ENCODE measurements around the gene PLEKHA5.
"Not testable (repeated sequence)": the region's sequence is repeated elsewhere in the genome, so short reads cannot be mapped to it uniquely, and the experiment has no call there.

PLEKHA5 gene

DNA sequence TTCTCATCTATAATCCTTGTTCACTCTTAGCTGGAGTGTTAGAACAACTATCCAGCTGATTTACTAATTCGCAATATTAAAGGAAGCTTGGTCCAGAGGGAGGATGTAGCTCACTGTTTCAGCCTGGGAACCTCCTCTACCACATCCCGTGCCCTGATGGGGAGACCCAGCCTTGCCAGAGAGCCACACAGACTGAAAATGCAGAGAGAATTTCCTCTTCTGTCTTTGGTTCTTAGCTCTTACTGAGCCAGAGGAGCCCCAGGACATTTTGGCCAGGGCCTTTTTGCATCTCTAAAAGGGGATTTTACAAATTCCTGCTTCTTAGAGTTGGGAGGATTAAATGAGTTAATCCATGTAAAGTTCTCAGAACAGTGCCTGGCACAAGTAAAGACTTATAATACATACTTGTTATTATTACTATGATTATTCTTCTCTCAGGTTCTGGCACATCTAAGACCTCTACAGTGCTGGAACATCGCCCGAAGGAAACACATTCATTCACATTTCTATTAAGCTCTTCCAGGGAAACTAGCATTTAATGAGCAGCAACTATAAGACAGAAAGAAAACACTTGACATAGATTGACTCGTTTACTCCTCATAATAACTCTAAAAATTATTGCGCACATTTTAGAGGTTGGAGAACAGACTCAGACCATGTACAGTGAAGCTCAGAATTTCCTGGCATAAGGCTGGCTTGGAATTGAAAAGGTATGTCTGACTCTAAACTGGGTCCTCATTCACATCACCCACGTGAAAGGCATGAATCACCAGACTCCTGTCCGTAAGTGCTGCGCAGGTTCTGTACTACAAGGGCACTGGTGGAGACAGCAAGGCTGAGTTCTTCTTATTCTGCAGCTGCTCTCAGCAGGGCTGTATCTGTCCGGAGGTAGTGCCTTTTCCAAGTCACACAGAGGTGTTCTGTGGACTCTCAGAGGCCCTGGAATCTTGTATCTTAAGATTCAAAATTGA is 282.0 kb downstream of the PLEKHA5 start (continued):
- TF ChIP-seq, protein P1, sequence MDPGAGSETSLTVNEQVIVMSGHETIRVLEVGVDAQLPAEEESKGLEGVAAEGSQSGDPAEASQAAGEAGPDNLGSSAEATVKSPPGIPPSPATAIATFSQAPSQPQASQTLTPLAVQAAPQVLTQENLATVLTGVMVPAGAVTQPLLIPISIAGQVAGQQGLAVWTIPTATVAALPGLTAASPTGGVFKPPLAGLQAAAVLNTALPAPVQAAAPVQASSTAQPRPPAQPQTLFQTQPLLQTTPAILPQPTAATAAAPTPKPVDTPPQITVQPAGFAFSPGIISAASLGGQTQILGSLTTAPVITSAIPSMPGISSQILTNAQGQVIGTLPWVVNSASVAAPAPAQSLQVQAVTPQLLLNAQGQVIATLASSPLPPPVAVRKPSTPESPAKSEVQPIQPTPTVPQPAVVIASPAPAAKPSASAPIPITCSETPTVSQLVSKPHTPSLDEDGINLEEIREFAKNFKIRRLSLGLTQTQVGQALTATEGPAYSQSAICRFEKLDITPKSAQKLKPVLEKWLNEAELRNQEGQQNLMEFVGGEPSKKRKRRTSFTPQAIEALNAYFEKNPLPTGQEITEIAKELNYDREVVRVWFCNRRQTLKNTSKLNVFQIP (CRISPR knock-in tag; IDR thresholded peaks at IDR 0.05; ENCODE audit: borderline replicate concordance, low read depth): no peak
- TF ChIP-seq PPARA (CRISPR knock-in tag; IDR thresholded peaks at IDR 0.05; ENCODE audit: borderline replicate concordance): no peak
- no peak for TF ChIP-seq CSDC2 (CRISPR knock-in tag; IDR thresholded peaks at IDR 0.05)
- TF ChIP-seq OSR1 (CRISPR knock-in tag; IDR thresholded peaks at IDR 0.05): no peak

DNA sequence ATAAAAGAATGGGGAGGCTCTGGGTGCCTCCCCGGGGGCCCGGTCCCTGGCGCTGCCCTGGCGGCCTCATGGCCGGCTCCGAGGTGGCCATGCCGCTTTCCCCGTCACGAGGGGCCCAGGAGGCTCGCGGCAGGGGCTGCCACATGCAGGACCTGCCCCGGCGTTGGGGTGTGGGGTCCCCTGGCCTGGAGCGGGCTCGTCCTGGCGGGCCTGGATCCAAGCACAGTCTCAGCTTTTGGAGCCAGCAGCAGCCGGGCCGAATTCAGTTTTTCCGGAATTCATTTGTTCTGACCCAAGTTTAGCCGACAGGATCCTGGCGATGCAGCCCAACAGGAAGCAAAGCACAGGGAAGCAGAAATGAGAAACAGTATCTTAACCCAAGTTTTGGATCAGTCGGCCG is 283.3 kb downstream of the PLEKHA5 start:
- no peak for ATAC-seq
- TF ChIP-seq TOX (CRISPR knock-in tag; IDR thresholded peaks at IDR 0.05; ENCODE audit: borderline replicate concordance): no peak
- TF ChIP-seq CSDC2 (CRISPR knock-in tag; IDR thresholded peaks at IDR 0.05): no peak
- TF ChIP-seq ZNF70 (CRISPR knock-in tag; IDR thresholded peaks at IDR 0.05): no peak
- no peak for TF ChIP-seq CSRNP3 (CRISPR knock-in tag; IDR thresholded peaks at IDR 0.05)
- no peak for TF ChIP-seq ESRRG (CRISPR knock-in tag; IDR thresholded peaks at IDR 0.05)

- ATAC-seq: not testable (repeated sequence)
These were observed 284.0 kb downstream of the PLEKHA5 start for GRCh38 chr12:19413582-19413981.

DNA sequence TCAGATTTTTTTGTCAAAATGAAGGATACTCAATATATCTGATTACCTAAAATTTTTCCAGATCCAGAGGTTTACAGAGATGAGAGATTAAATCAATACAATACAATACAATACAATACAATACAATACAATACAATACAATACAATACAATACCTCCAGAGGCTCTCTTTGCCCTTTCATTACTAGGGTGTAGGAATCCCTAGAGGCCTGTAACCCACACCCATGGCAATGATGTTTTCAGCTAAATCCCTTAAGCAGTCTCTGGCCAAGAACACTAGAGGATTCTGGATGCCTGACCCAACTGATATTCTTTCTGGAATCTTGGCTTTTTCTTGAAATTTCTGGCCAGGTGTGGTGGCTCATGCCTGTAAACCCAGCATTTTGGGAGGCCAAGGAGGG is 286.0 kb downstream of the PLEKHA5 start:
- TF ChIP-seq, protein P1 (CRISPR knock-in tag; IDR thresholded peaks at IDR 0.05; ENCODE audit: borderline replicate concordance, low read depth): no peak
- TF ChIP-seq TOX (CRISPR knock-in tag; IDR thresholded peaks at IDR 0.05; ENCODE audit: borderline replicate concordance) (no peak), CSDC2 (CRISPR knock-in tag; IDR thresholded peaks at IDR 0.05) (no peak), GLIS3 (CRISPR knock-in tag; IDR thresholded peaks at IDR 0.05) (no peak), BACH2 (CRISPR knock-in tag; IDR thresholded peaks at IDR 0.05; ENCODE audit: borderline replicate concordance) (no peak), ISL1 (CRISPR knock-in tag; IDR thresholded peaks at IDR 0.05) (no peak), SNAI2 (CRISPR knock-in tag; IDR thresholded peaks at IDR 0.05) (no peak), ZFP3 (CRISPR knock-in tag; IDR thresholded peaks at IDR 0.05) (no peak), PATZ1 (CRISPR knock-in tag; IDR thresholded peaks at IDR 0.05; ENCODE audit: borderline replicate concordance) (no peak), ZNF70 (CRISPR knock-in tag; IDR thresholded peaks at IDR 0.05) (no peak), ESRRG (CRISPR knock-in tag; IDR thresholded peaks at IDR 0.05) (no peak), TSHZ2 (CRISPR knock-in tag; IDR thresholded peaks at IDR 0.05) (no peak), OSR1 (CRISPR knock-in tag; IDR thresholded peaks at IDR 0.05) (no peak), TCF4 (CRISPR knock-in tag; IDR thresholded peaks at IDR 0.05; ENCODE audit: borderline replicate concordance) (no peak), PPARA (CRISPR knock-in tag; IDR thresholded peaks at IDR 0.05; ENCODE audit: borderline replicate concordance) (no peak)
- no peak for ATAC-seq

All from SK-N-SH treated with all-trans-retinoic acid at 6 μM for 48 hours (cell line).